ENCODE data around the gene TCF7.

GRCh38 chr5:134133995-134134541 lies 19.6 kb downstream of the TCF7 start:
- TF ChIP-seq CTCF (IDR thresholded peaks at IDR 0.05) (no peak), ZFX (IDR thresholded peaks at IDR 0.05; ENCODE audit: borderline replicate concordance) (no peak)

Measured in 22Rv1 (cell line).